ENCODE results near the gene SEMA3A. TPM values are rescaled to one million over a fixed set of nuclear protein-coding genes. Genes with fewer than 3 reads are reported as not detected.

Gene SEMA3A
- total RNA-seq, 1 donor from 2014 or later, result 134 TPM

DNA sequence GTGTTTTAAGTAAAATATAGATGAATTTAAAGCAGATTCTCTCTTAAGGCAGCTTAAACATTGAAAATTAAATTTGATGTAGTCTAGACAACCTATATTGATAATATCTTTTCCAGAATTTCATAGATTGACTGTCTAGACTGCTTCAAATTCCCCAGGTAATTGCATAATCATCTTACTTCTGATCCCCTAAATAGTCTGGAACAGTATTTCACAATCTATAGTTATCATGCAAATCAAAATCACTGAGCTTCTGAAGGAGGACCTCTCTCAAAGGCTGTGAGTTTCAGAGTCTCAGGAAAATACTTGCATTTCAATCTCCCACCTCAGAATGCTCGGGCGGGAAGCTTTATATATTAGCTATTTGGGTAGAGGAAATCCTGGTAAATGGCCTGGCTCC lies 87.3 kb downstream of the SEMA3A start:
- DNase-seq (ENCODE audit: low spot score), result no peak
- peaks cover 30% of the 10 kb centered on the region for H3K4me1 Mint-ChIP-seq

DNA sequence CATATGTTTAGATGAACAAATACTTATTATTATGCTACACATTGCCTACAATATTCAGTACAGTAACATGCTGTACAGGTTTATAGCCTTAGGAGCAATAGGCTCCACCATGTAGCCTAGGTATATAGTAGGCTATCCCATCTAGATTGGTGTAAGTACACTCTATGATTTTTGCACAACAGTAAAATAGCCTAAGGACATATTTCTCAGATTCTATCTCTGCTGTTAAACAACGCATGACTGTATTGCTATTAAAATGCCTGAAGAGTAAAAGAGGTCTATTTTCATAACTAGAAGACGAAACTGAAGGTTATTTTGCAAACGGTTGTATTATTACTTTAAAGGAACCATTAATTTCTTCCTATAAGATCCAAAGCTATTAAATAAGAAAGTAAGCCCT lies 88.3 kb downstream of the SEMA3A start:
- Histone ChIP-seq H3K4me2 (no peak overlapping the region), H3K9ac (no peak overlapping the region), H3K4me3 (no peak overlapping the region), H3K27ac (no peak overlapping the region), H2AFZ (replicated peaks) (no peak overlapping the region), H3K27me3 (no peaks in the 10 kb centered on the region), H3K36me3 (peaks cover 6% of the 10 kb centered on the region), H3K9me3 (ENCODE audit: low read depth) (no peaks in the 10 kb centered on the region), H3K4me1 (peaks cover 42% of the 10 kb centered on the region), H3K79me2 (ENCODE audit: low read depth) (peaks cover 47% of the 10 kb centered on the region), H3F3A (ENCODE audit: low read depth) (peaks cover 40% of the 10 kb centered on the region), H4K20me1 (ENCODE audit: low read depth) (peaks cover 13% of the 10 kb centered on the region)
- H3K4me1 Mint-ChIP-seq, result peaks cover 26% of the 10 kb centered on the region
- DNase-seq (ENCODE audit: low spot score), result no peak
- no peaks in the 10 kb centered on the region for H3K9me3 Mint-ChIP-seq
- no peak overlapping the region for H3K27ac Mint-ChIP-seq
- TF ChIP-seq, protein P1, sequence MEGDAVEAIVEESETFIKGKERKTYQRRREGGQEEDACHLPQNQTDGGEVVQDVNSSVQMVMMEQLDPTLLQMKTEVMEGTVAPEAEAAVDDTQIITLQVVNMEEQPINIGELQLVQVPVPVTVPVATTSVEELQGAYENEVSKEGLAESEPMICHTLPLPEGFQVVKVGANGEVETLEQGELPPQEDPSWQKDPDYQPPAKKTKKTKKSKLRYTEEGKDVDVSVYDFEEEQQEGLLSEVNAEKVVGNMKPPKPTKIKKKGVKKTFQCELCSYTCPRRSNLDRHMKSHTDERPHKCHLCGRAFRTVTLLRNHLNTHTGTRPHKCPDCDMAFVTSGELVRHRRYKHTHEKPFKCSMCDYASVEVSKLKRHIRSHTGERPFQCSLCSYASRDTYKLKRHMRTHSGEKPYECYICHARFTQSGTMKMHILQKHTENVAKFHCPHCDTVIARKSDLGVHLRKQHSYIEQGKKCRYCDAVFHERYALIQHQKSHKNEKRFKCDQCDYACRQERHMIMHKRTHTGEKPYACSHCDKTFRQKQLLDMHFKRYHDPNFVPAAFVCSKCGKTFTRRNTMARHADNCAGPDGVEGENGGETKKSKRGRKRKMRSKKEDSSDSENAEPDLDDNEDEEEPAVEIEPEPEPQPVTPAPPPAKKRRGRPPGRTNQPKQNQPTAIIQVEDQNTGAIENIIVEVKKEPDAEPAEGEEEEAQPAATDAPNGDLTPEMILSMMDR (IDR thresholded peaks at IDR 0.05), result no peak
- no peak for TF ChIP-seq EZH2 (IDR thresholded peaks at IDR 0.05)
- no peak for TF ChIP-seq EZH2phosphoT487 (IDR thresholded peaks at IDR 0.05)
- H3K4me3 Mint-ChIP-seq, result no peak overlapping the region
- H3K27me3 Mint-ChIP-seq (ENCODE audit: insufficient read depth, low read depth), result peaks cover 3% of the 10 kb centered on the region
- H3K36me3 Mint-ChIP-seq, result peaks cover 21% of the 10 kb centered on the region

More for the DNA sequence above, 87.3 kb downstream of the SEMA3A start:
- Histone ChIP-seq H3F3A (ENCODE audit: low read depth) (peaks cover 40% of the 10 kb centered on the region), H3K36me3 (peaks cover 6% of the 10 kb centered on the region), H3K4me1 (peaks cover 52% of the 10 kb centered on the region), H4K20me1 (ENCODE audit: low read depth) (peaks cover 13% of the 10 kb centered on the region), H3K79me2 (ENCODE audit: low read depth) (peaks cover 53% of the 10 kb centered on the region), H2AFZ (replicated peaks) (no peak overlapping the region), H3K9me3 (ENCODE audit: low read depth) (no peaks in the 10 kb centered on the region), H3K27me3 (no peaks in the 10 kb centered on the region), H3K9ac (no peak overlapping the region), H3K4me3 (no peak overlapping the region), H3K4me2 (no peak overlapping the region), H3K27ac (no peak overlapping the region)
- TF ChIP-seq EZH2phosphoT487 (IDR thresholded peaks at IDR 0.05), result no peak
- no peak for TF ChIP-seq EZH2 (IDR thresholded peaks at IDR 0.05)
- TF ChIP-seq, protein P1 (IDR thresholded peaks at IDR 0.05), result no peak
- Mint-ChIP-seq H3K27ac (no peak overlapping the region), H3K36me3 (peaks cover 21% of the 10 kb centered on the region), H3K4me3 (no peak overlapping the region), H3K9me3 (no peaks in the 10 kb centered on the region), H3K27me3 (ENCODE audit: insufficient read depth, low read depth) (peaks cover 3% of the 10 kb centered on the region)

DNA sequence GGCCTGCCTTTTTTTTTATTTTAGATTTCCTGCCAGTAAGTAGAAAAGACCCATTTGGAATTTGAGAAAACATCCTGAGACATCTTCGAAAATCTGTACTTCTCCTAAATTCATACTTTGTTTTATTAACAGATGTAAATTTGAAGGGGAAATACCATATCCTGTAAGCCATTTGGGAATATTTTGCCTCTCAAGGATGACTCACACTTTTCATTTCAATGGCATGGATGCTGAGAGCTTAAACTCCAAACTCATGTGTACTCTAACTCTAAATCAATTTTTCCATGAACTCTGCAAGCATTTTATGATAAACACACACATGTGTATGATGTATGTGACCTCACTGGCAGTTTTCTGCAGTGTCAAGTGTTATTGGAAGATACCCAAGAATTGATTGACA lies 89.0 kb downstream of the SEMA3A start:
- H3K36me3 ChIP-seq, result peaks cover 6% of the 10 kb centered on the region
- H2AFZ ChIP-seq (replicated peaks), result no peak overlapping the region
- peaks cover 35% of the 10 kb centered on the region for H3K4me1 ChIP-seq
- no peak overlapping the region for H3K4me3 ChIP-seq
- Mint-ChIP-seq H3K27me3 (ENCODE audit: insufficient read depth, low read depth) (peaks cover 3% of the 10 kb centered on the region), H3K9me3 (no peaks in the 10 kb centered on the region), H3K36me3 (peaks cover 25% of the 10 kb centered on the region), H3K4me3 (no peak overlapping the region), H3K27ac (no peak overlapping the region), H3K4me1 (peaks cover 26% of the 10 kb centered on the region)
- TF ChIP-seq EZH2phosphoT487 (IDR thresholded peaks at IDR 0.05) (no peak), EZH2 (IDR thresholded peaks at IDR 0.05) (no peak)
- TF ChIP-seq, protein P1 (IDR thresholded peaks at IDR 0.05), result no peak
- H3F3A ChIP-seq (ENCODE audit: low read depth), result peaks cover 35% of the 10 kb centered on the region
- H3K9me3 ChIP-seq (ENCODE audit: low read depth), result no peaks in the 10 kb centered on the region
- H3K79me2 ChIP-seq (ENCODE audit: low read depth), result peaks cover 41% of the 10 kb centered on the region
- no peak overlapping the region for H3K9ac ChIP-seq
- H3K27me3 ChIP-seq, result no peaks in the 10 kb centered on the region
- no peak overlapping the region for H3K27ac ChIP-seq
- no peak for DNase-seq (ENCODE audit: low spot score)
- no peak overlapping the region for H3K4me2 ChIP-seq
- peaks cover 13% of the 10 kb centered on the region for H4K20me1 ChIP-seq (ENCODE audit: low read depth)
